Breast epithelium (tissue), 3 donors: Measurements from ENCODE around the gene SEPTIN6.
"Not testable (repeated sequence)": the region's sequence is repeated elsewhere in the genome, so short reads cannot be mapped to it uniquely, and the experiment has no call there.

Experiments used
- CTCF ChIP-seq, 3 donors: fragments of 450-650 bp; IDR thresholded peaks; one replicate each; pipeline ENCODE4 v1.5.1; 2016 to 2017; ENCODE audit warnings: antibody characterized with exemption in 3 of 3, mild to moderate bottlenecking in 3 of 3, moderate library complexity in 3 of 3
- POLR2A ChIP-seq: fragments of 450-650 bp; IDR thresholded peaks from one replicate; pipeline ENCODE4 v1.6.1; 2016; ENCODE audit warnings: antibody characterized with exemption, mild to moderate bottlenecking, moderate library complexity

DNA sequence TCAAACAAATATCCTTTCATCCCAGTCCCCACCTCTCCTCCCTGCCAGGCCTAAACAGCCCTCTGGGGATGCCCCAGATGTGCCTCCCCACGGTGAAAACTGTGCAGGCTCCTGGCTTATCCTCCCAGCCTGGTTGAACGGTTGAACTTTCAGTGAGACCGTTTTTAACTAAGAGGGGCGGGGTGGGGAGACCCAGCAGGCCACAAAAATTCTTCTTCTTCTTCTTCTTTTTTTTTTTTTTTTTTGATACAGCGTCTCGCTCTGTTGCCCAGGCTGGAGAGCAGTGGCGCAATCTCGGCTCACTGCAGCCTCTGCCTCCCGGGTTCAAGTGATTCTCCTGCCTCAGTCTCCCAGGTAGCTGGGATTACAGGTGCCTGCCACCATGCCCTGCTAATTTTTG lies 28.1 kb downstream of the SEPTIN6 start:
- not testable (repeated sequence) for TF ChIP-seq POLR2A; CTCF (IDR thresholded peaks at IDR 0.05)
